ENCODE data around the gene PPP2R3B. TPM values are rescaled to one million over a fixed set of nuclear protein-coding genes. Genes with fewer than 3 reads are reported as not detected.
"Not testable (repeated sequence)": the region's sequence is repeated elsewhere in the genome, so short reads cannot be mapped to it uniquely, and the experiment has no call there.

The PPP2R3B gene
- polyA plus RNA-seq (ENCODE audit: insufficient read length in 4 of 4) = 10 to 100 TPM; 16.8 to 33.2 (median 22.1) TPM

- DNase-seq (ENCODE audit: low read depth in 4 of 4, low spot score in 3 of 4) = peak; percentile 94 to 98 (median 96)
These were observed at the start of gene PPP2R3B for GRCh38 chrX:386768-387575. Gene PPP2R3B, minus strand, starts transcription at chrX:386907. Its CDS starts 216 bp downstream, at chrX:386691.

GRCh38 chrX:435536-436122 is 48.9 kb upstream of the PPP2R3B start:
- DNase-seq (ENCODE audit: low read depth in 4 of 4, low spot score in 3 of 4) = no peak

DNA sequence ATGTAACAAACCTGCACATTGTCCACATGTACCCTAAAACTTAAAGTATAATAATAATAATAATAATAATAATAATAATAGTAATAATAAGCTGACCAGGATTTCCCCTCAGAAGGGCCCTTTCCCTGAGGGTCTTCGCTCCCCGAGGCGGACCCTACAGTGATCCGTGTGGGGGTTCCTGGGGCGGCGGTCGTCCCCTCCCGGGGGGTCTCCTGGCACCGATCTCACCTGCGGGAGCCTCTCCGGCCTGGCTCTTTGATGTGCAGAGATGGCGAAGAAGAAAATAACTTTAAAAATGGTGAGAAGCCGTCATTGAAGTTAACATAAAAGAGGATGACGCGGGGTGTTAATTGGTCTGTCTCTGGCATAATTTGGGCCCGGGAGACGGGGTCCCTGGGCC is 48.2 kb upstream of the PPP2R3B start:
- DNase-seq (ENCODE audit: low read depth in 4 of 4, low spot score in 3 of 4) = no peak

DNA sequence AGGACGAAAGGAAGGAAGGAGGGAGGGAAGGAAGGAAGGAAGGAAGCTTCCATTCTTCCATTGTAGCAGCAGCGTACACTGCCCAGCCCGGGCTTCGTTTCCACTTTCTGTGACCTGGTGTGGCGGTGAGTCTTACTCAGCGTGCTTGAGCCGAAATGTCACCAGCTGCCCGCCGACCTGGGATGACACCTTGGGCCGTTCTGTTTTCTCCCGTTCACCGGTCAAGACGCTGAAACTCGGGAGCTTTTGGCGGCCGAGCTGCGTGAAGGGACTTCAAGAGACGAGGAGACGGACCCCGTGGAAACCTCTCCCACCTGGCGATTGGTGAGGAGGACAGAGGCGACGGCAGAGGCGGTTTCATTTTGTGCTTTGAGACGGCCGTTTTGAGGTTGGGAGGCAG is 47.1 kb upstream of the PPP2R3B start:
- no peak for DNase-seq (ENCODE audit: low read depth in 4 of 4, low spot score in 3 of 4)

DNA sequence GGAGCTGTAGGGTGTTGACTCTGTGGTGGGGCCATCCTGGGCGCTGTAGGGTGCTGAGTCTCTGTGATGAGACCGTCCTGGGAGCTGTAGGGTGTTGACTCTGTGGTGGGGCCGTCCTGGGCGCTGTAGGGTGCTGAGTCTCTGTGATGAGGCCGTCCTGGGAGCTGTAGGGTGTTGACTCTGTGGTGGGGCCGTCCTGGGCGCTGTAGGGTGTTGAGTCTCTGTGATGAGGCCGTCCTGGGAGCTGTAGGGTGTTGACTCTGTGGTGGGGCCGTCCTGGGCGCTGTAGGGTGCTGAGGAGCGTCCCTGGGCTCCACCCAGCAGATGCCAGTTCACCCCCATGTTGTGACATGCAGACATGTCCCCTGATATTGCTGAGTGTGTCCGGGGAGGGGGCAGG is 46.0 kb upstream of the PPP2R3B start:
- not testable (repeated sequence) for DNase-seq (ENCODE audit: low read depth in 4 of 4, low spot score in 3 of 4)

- DNase-seq (ENCODE audit: low read depth in 4 of 4, low spot score in 3 of 4) = no peak
These were observed 44.9 kb upstream of the PPP2R3B start for GRCh38 chrX:431492-432111.

- no peak for DNase-seq (ENCODE audit: low read depth in 4 of 4, low spot score in 3 of 4)
These were observed 44.3 kb upstream of the PPP2R3B start for GRCh38 chrX:431056-431455.

DNA sequence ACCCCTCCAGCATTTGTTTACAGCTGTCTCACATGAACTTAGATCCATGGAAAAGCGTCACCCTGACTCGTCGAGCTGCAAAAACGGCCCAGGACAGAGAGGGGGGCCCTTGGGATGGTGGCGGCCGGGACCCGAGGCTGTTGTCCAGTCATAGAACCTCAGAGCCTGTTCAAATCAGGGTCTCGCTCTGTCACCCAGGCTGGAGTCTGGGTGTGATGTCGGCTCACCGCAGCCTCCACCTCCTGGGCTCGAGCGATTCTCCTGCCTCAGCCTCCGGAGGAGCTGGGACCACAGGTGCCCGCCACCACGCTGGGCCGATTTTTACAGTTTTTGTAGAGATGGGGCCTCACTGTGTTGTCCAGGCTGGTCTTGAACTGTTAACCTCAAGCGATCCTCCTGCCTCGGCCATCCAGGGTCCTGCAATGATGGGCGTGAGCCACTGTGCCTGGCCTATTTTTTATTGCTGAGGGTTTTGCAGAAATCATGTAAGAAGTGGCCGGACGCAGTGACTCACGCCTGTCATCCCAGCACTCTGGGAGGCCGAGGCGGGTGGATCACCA is 42.6 kb upstream of the PPP2R3B start:
- DNase-seq (ENCODE audit: low read depth in 4 of 4, low spot score in 3 of 4) = no peak

DNA sequence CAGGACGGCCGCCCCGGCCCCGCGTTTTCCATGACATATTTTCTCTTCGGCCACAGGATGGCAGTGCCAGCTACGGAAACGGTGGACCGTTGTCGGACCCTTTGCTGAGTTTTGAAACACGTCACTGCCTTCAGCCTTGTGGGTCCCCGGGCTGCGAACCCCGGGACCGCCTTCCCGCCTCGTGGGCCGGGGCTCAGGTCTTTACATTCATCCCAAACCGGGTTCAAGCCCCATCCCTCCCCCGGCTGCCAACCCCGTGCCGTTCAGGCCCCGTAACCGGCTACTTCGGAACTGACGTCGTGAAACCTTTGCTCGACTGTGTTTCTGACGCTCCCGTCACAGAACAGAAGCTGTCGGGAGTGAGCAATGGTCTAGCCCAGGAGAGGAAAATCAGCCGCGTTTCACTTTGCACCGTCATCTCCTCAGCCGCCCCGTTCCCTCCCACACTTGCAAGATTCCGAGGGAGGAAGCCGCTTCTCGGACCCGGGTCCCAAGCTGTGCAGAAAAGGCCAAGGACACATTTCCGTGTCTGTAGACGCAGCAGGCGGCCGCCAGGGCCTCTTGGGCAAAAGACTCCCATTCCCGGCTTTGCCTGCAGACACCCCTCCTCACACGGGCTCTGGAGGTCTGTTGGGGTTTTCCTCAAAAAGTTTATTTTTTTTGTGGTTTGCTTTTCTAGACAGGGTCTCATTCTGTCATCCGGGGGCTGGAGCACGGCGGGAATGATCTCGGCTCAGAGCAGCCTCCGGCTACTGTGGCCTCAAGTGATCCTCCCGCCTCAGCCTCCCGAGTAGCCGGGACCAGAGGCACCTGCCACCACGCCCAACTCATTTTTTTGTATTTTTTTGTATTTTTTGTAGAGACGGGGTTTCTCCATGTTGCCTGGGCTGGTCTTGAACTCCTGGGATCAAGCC is 41.4 kb upstream of the PPP2R3B start:
- DNase-seq (ENCODE audit: low read depth in 4 of 4, low spot score in 3 of 4) = no peak

DNA sequence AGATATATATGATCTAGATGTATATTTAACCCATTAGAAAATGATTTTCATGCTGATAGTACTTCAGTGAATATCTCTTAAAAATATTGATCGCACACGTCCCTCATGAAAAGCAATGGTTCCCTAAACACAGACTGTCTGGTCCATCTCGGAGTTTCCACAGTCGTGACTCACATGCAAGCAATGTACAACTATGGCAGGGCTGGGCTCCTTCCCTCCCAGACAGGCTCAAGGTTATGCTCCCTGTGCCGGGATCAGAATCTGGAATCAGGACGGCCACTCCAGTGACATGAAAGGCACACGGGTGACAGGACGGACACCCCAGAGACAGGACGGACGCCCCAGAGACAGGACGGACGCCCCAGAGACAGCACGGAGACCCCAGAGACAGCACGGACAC is 40.2 kb upstream of the PPP2R3B start:
- DNase-seq (ENCODE audit: low read depth in 4 of 4, low spot score in 3 of 4) = no peak

DNA sequence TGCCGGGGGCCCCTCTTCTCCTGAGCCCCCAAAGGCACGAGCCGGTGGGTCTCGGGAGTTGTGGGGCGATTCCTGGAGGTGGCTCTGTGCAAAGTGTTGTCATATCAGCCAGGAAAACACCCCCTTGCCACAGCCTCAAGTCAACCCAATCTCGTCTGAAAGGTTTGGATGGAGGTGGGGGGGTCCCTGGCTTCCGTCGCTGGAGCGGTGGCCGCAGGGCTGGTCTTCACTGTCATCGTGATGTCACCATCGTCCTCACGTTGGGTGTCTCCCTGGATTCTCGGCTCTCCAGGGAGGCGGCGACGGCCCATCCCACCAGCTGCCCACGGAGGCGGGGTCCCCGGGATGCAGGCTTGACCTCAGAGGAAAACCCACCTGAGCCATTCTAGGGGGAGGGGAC is 38.3 kb upstream of the PPP2R3B start:
- DNase-seq (ENCODE audit: low read depth in 4 of 4, low spot score in 3 of 4) = no peak

GRCh38 chrX:421646-422391 is 35.1 kb upstream of the PPP2R3B start:
- no peak for DNase-seq (ENCODE audit: low read depth in 4 of 4, low spot score in 3 of 4)

DNA sequence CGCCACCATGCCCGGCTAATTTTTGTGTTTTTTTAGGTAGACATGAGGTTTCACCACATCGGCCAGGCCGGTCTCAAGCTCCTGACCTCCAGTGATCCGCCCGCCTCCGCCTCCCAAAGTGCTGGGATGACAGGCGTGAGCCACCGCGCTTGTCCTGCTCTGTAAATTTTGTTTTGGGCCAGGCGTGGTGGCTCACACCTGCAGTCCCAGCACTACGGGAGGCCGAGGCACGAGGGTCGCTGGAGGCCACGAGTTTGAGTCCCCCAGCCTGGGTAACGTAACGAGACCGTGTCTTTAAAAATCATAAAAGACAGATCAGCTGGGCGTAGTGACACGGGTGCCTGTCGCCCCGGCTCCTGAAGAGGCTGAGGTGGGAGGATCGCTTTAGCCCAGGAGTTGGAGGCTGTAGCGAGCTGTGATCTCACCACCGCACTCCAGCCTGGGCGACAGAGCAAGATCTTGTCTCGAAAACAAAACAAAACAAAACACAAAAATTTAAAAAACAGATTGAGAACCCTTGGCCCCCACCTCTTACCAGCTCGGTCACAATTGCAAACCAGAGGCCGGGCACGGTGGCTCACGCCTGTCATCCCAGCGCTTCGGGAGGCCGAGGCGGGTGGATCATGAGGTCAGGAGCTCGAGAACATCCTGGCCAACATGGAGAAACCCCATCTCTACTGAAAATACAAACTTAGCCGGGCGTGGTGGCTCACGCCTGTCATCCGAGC is 34.0 kb upstream of the PPP2R3B start:
- no peak for DNase-seq (ENCODE audit: low read depth in 4 of 4, low spot score in 3 of 4)

DNA sequence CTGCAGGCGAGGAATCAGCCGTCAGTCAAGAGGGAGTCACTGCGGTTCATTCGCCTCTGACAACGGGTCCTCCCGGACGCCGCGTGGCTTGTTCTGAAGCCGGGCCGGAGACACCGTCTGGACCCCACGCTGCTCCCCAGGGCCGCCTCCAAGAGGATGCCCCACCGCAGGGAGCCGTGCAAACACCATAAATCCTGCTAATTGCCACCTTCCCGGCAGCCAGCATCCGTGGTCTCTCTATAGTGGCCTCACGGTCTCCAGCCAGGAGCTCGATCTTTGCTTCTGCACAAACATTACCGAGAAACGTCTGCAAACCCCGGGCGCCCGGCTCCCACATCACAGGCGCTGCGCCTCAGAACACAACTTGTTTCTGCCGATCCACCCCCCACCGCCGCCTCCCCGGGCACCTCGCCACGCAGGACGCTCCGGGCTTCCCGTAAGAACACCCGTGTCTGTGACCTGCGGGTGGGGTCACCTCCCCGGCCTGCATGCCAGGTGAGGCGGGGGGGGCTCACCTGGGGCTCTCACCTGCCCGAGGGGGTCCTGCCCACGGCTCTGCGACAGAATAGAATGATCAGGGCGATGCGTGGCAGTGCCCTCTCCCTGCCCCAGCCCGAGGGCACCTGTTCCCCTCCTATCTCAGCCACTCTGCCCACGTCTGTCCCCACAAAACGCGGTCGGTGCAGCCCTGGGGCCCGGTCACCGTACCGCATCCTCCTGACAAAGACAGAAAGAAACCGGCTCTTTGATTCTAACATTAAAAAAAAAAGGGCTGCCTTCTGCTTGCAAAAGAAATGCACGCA is 32.4 kb upstream of the PPP2R3B start:
- no peak for DNase-seq (ENCODE audit: low read depth in 4 of 4, low spot score in 3 of 4)

GRCh38 chrX:415498-415897 is 28.8 kb upstream of the PPP2R3B start:
- DNase-seq (ENCODE audit: low read depth in 4 of 4, low spot score in 3 of 4) = not testable (repeated sequence)

GRCh38 chrX:413322-414201 is 26.9 kb upstream of the PPP2R3B start:
- DNase-seq (ENCODE audit: low read depth in 4 of 4, low spot score in 3 of 4) = no peak

DNA sequence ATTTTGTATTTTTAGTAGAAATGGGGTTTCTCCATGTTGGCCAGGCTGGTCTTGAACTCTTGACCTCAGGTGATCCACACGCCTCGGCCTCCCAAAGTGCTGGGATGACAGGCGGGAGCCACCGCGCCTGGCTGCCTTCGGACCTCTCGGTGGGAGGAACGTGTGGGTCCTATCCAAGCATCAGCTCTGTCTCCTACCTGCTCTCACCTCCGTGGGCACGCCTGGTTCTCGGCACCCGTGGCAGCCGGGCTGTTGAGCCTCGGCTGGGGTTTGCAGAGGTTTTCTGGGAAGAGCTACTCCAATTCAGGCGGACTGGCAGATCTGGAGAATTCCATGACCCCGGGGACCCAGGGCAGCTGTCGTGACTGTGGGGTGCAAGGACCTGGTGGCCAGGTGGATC is 23.6 kb upstream of the PPP2R3B start:
- no peak for DNase-seq (ENCODE audit: low read depth in 4 of 4, low spot score in 3 of 4)
